ENCODE data around the gene ALG2.
"Not testable (repeated sequence)": the region's sequence is repeated elsewhere in the genome, so short reads cannot be mapped to it uniquely, and the experiment has no call there.

ALG2 gene

GRCh38 chr9:99237356-99237755, 15.6 kb upstream of the ALG2 start:
- no peak for DNase-seq

DNA sequence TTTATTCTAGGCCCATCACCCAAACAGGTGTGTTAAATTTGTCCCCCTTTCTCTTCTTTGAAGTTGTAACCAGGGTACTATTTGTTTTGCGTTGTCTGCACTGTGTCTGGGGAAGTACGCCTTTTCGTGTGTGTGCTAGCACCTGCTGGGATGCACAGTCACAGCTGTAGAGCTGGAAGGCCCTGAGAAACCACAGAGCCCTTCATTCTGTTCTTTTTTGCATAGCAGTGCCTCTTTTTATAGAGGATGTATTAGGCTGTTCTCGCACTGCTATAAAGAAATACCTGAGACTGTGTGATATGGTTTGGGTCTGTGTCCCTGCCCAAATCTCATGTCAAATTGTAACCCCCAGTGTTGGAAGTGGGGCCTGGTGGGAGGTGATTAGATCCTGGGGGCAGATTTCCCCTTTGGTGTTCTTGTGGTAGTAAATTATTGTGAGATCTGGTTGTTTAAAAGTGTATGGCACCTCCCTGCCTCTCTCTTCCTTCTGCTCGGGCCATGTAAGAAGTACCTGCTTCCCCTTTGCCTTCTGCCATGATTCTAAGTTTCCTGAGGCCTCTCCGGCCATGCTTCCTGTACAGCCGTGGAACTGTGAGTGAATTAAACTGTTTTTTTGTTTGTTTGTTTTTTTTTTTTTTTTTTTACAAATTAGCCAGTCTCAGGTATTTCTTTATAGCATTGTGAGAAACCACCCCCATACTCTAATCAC, 14.3 kb upstream of the ALG2 start:
- no peak for DNase-seq

DNA sequence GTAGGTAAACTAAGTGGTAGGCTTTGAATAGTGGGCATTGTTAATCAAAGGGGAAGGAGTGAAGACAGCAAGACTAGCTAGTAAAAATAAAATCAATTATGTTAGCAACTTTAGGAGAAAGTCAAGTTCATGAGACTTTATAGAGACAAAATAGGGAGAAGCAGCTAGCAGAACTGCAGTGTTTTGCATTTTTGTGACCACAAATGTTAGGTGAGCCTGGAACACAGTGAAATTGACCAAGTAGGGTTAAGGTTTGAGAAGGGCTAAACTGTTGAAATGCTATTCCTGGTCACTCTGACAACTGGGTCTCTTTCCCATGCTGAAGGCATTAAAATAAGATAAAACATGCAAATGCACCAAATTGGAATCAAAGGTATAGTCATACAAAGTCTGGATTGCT, 13.3 kb upstream of the ALG2 start:
- DNase-seq: no peak

DNA sequence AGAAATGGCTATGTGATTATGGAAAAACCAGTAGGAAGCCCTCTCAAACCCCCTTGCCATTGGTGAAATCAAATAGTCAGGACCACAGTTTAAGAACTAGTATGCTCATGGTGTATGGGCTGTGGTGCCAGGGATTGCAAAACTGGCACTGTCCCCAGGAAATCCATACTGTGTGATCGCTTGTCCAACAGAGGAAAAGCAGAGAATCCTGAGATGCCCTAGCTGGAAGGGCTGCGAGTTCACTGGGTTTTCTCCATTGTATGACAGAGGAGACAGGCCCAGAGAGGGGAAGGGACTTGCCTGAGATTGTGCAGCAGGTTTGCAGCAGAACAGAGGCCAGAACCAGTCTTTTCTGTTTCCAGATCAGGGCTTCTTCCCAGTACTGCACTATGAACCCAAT, 12.9 kb upstream of the ALG2 start:
- no peak for DNase-seq

- DNase-seq: no peak
Measured at GRCh38 chr9:99231711-99232110, 10.0 kb upstream of the ALG2 start.

- no peak for DNase-seq
Measured at GRCh38 chr9:99230206-99230605, 8.5 kb upstream of the ALG2 start.

GRCh38 chr9:99226054-99226453, 4.3 kb upstream of the ALG2 start:
- no peak for DNase-seq

DNA sequence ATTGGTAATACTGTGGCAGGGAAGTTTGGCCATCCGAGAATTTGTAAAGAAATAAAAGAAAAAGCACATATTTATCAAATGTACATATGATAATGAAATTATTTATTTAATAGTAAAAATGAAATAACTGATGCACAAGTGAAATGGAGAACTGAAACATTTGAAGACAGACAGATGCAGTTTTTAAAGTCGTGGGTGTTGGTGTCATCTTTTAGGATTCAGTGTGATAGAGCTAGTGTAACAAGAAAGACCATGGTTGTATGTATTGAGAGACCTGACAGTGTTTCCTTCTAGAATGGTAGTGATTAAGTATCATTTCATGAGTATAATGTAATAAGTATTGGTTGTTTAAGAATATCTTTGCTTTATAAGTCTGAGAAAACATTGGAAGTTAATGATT, 2.7 kb upstream of the ALG2 start:
- no peak for DNase-seq

DNA sequence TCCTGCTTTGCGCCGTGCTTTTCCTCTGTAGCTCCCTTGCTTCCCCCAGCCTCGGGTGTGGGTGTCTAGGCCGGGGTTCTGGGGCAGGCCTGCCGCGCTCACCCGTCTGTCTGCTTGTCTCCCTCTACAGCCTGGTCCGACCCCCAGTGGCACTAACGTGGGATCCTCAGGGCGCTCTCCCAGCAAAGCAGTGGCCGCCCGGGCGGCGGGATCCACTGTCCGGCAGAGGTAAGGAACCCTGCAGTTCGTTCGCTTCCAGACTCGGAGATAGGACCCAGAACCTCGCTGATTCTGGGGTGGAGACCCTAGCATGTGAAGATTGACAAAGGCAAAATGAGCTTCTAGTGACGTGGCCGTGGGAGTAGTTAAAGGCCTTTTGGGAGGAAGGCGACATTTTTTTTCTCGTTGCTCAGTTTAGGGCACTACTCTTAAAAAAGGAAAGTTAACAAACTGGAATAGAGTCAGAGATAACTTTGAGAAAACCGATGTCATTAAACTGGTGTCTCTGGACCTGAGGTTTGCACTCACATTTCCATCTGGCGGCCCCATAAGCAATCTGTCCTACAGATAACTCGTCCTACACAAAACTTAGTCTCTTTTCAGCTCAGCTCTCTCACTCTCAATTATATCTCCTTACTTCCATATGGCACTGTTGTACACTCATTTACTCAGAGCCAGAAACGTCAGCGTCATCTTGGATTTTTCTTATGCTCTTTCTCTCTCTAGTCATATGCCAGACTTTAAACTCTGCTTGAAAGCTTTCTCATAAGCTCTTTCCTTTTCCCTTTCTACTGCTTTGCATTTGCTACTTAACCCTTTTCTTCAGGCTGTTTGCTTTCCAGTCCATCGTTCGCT, 901 bp upstream of the ALG2 start:
- DNase-seq: no peak

DNA sequence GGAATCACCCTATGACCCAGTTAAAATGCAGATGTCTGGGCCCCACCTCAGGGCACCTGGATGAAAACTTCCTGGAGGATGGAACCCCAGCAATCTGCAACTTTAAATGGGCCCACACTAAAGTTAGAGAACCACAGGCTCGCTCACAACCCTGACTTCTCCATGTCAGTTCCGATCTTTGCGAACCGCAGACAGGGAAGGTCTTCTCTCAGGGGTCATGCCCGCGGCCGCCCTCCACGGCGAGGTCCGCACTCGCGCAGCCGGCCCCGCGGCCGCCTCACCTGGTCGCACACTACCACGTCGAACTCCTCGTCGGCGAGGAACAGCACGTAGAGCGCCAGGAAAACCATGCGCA, 499 bp downstream of the ALG2 start:
- no peak for DNase-seq

GRCh38 chr9:99220011-99220410, 1.7 kb downstream of the ALG2 start:
- no peak for DNase-seq

- DNase-seq: no peak
Measured at GRCh38 chr9:99216073-99216472, 5.7 kb downstream of the ALG2 start.

GRCh38 chr9:99213197-99213596, 8.5 kb downstream of the ALG2 start:
- no peak for DNase-seq

DNA sequence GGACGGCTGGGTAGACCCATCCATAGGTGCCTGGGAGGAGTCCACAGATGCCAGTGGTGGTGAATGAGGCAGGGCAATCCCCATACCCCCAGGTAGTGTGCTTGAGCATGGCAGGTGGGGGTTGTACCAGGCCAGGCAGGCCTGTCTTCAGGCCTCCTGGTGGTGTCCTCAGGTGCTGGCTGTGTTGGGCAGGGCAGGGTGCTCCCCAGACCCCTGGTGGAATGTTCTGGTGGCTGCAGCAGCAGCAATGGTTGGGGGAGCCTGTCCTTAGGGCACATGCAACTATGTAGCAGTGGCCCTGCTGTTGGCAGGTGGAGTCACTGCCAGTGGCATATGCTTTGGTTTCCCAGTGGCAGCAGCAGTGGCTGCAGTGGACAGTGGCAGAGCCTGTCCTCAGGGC, 10.0 kb downstream of the ALG2 start:
- DNase-seq: no peak

GRCh38 chr9:99210572-99210971, 11.2 kb downstream of the ALG2 start:
- DNase-seq: no peak

DNA sequence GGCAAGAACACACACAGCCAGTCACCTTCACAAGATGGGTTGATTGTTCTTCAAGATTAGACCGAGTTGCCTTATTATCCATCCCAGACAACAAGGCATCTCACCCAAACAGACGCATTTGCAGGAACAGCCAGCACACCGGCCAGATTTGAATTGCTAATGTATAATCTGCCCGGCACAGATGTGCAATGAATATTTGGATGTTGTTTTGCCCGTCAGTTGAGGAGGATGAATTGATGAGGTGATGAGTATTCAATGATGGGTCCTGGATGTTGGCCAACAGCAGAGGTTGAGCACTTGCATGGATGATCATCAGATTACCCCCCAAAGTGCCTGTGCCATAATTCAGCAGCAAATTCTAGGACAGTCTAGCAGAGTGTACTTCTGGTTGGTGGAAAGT, 20.1 kb downstream of the ALG2 start:
- DNase-seq: no peak

DNA sequence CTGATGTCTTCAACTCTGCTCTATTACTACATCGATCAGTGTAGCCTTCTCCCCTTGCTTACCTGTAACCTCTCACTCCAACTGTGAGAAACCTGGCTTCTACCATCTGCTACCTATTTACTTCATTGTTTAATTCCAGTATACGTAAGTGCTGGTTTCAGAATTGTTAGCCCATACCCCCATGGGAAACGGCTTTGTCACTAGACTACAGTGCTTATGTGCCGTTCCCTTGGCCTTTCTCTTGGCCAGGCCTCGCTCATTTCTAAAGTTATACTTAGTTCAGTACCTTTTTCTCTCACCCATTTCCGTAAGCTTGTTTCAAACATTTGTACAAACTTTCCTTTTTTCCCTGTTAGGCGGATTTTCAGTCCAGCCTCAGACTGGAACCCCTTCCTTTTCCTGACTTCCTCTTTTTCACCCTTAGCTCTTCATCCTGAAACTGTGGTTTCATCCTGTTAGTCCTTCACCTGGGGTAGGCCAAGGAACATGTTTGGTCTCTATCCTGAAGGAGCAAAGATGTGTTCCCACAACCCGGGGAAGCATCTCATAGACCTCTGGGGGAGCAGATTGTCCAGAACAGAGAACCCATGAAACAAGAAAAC, 21.7 kb downstream of the ALG2 start:
- DNase-seq: no peak

- no peak for DNase-seq
Measured at GRCh38 chr9:99197987-99198386, 23.8 kb downstream of the ALG2 start.

- no peak for DNase-seq
Measured at GRCh38 chr9:99197124-99197630, 24.6 kb downstream of the ALG2 start.

DNA sequence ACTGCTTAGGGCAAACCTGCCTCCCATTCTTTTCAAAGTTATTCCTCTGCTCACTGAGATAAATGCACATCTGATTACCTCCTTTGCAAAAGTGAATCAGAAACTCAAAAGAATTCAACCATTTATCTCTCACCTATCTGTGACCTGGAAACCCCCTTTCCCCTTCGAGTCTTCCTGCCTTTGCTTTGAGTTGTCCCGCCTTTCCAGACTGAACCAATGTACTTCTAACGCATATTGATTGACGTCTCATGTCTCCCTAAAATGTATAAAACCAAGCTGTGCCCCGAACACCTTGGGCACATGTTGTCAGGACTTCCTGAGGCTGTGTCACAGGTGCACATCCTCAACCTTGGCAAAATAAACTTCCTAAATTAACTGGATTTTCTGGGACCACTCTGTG, 25.3 kb downstream of the ALG2 start:
- not testable (repeated sequence) for DNase-seq

DNA sequence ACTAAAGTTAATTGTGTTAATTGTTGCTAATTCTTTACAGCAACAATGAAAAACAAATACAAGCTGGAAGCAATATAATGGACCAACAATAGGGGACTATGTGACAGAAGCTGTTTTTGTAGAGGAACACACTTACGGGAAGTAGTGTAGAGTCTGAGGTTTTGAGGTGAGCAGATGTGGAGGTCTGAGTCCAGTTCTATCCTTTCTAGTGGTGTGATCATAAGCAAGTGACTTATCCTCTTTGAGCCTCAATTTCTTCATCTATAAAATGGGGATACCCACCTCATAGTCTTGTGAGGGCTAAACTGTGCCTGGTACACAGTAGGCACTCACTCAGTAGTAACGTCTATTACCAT, 28.3 kb downstream of the ALG2 start:
- no peak for DNase-seq

DNA sequence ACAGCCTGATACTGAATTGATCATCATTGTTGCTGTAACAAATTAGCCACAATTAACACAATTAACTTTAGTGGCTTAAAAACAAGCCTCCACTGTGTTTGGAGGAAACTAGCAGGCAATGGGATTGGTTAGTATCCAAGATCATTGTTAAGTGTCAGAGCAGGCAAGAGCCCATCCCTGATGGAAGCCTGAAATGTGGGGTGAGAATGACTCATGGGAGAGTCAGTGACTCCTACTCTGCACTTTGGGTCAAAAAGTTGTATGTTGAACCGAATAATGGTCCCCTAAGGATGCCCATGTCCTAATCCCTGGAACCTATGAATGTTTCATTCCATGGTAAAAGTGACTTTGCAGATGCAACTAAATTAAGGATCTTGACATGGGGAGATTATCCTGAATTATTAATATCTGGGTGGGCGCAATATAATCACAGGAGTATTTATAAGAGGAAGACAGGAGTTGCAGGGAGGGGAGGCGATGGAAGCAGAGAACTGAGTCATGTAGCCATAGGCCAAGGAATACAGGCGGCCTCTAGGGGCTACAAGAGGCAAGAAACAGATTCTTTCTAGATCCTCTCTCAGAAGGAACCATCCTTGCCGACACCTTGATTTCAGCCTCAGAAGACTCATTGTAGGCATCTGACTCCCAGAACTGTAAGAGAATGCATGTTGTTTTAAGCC, 28.8 kb downstream of the ALG2 start:
- DNase-seq: no peak

GRCh38 chr9:99190597-99191283, 31.0 kb downstream of the ALG2 start:
- no peak for DNase-seq

All from NCI-H2029 (cell line).